IPS-20b (cell line): Measurements from ENCODE around the gene DTNA.
"Not testable (repeated sequence)": the region's sequence is repeated elsewhere in the genome, so short reads cannot be mapped to it uniquely, and the experiment has no call there.

ENCODE experiments used
- H3K27ac ChIP-seq: one replicate; pipeline ENCODE4 v1.5.1; 2013; ENCODE audit warnings: low read length
- H3K27me3 ChIP-seq: 2 replicates; pipeline ENCODE4 v1.6.1; 2013; ENCODE audit warnings: mild to moderate bottlenecking, low read length, inconsistent platforms; ENCODE audit not compliant: insufficient read depth
- H3K36me3 ChIP-seq: 2 replicates; pipeline ENCODE4 v1.6.1; 2013; ENCODE audit warnings: low read depth, mild to moderate bottlenecking, inconsistent platforms, low read length, moderate library complexity; ENCODE audit not compliant: insufficient read depth
- H3K4me1 ChIP-seq: 2 replicates; pipeline ENCODE4 v1.6.1; 2013; ENCODE audit warnings: mild to moderate bottlenecking, control low read depth, inconsistent platforms, low read length, moderate library complexity; ENCODE audit not compliant: insufficient read depth
- H3K4me3 ChIP-seq: 2 replicates; pipeline ENCODE4 v1.5.1; 2013; ENCODE audit warnings: mild to moderate bottlenecking, low read length, inconsistent platforms
- H3K9ac ChIP-seq: 2 replicates; pipeline ENCODE4 v1.6.1; 2013; ENCODE audit warnings: low read depth, mild to moderate bottlenecking, inconsistent platforms, low read length, moderate library complexity
- H3K9me3 ChIP-seq: 2 replicates; pipeline ENCODE4 v1.6.1; 2013; ENCODE audit warnings: mild to moderate bottlenecking, low read depth, low read length, inconsistent platforms; ENCODE audit not compliant: insufficient read depth

Gene DTNA

GRCh38 chr18:34725737-34726136, 15.6 kb downstream of the DTNA start:
- not testable (repeated sequence) for H3K9me3 ChIP-seq, H3K9ac ChIP-seq, H3K4me3 ChIP-seq, H3K27ac ChIP-seq, H3K4me1 ChIP-seq, H3K36me3 ChIP-seq, H3K27me3 ChIP-seq

- Histone ChIP-seq H3K27ac (no peak overlapping the region), H3K27me3 (no peaks in the 10 kb centered on the region), H3K9me3 (no peaks in the 10 kb centered on the region), H3K4me3 (no peak overlapping the region), H3K36me3 (no peaks in the 10 kb centered on the region), H3K9ac (no peak overlapping the region), H3K4me1 (peaks cover 7% of the 10 kb centered on the region; the same call in 1 of the 2 replicates)
Observed at GRCh38 chr18:34726286-34727004, 16.3 kb downstream of the DTNA start.

GRCh38 chr18:34729264-34729663, 19.2 kb downstream of the DTNA start:
- no peaks in the 10 kb centered on the region for H3K27me3 ChIP-seq
- no peak overlapping the region for H3K27ac ChIP-seq
- no peaks in the 10 kb centered on the region for H3K36me3 ChIP-seq
- no peak overlapping the region; the same call in 1 of the 2 replicates for H3K9ac ChIP-seq
- H3K9me3 ChIP-seq: no peaks in the 10 kb centered on the region
- no peak overlapping the region for H3K4me3 ChIP-seq
- H3K4me1 ChIP-seq: peaks cover 7% of the 10 kb centered on the region; the same call in 1 of the 2 replicates

GRCh38 chr18:34729740-34730355, 19.8 kb downstream of the DTNA start:
- Histone ChIP-seq H3K27me3 (no peaks in the 10 kb centered on the region), H3K9me3 (no peaks in the 10 kb centered on the region), H3K27ac (no peak overlapping the region), H3K9ac (no peak overlapping the region; the same call in 1 of the 2 replicates), H3K36me3 (no peaks in the 10 kb centered on the region), H3K4me1 (peaks cover 7% of the 10 kb centered on the region; the same call in 1 of the 2 replicates), H3K4me3 (no peak overlapping the region)

GRCh38 chr18:34730774-34731173, 20.7 kb downstream of the DTNA start:
- no peak overlapping the region for H3K9ac ChIP-seq
- no peak overlapping the region for H3K27ac ChIP-seq
- no peaks in the 10 kb centered on the region for H3K36me3 ChIP-seq
- no peaks in the 10 kb centered on the region for H3K9me3 ChIP-seq
- H3K4me1 ChIP-seq: peaks cover 7% of the 10 kb centered on the region; the same call in 1 of the 2 replicates
- no peaks in the 10 kb centered on the region for H3K27me3 ChIP-seq
- no peak overlapping the region for H3K4me3 ChIP-seq

GRCh38 chr18:34734056-34734455, 24.0 kb downstream of the DTNA start:
- Histone ChIP-seq H3K9ac (no peak overlapping the region), H3K27me3 (no peaks in the 10 kb centered on the region), H3K9me3 (no peaks in the 10 kb centered on the region), H3K4me1 (peaks cover 7% of the 10 kb centered on the region), H3K4me3 (no peak overlapping the region), H3K27ac (no peak overlapping the region), H3K36me3 (no peaks in the 10 kb centered on the region)

- H3K4me1 ChIP-seq, H3K27me3 ChIP-seq, H3K9ac ChIP-seq, H3K9me3 ChIP-seq, H3K4me3 ChIP-seq, H3K27ac ChIP-seq, H3K36me3 ChIP-seq: not testable (repeated sequence)
Observed at GRCh38 chr18:34734526-34734925, 24.4 kb downstream of the DTNA start.

GRCh38 chr18:34738175-34738894, 28.2 kb downstream of the DTNA start:
- Histone ChIP-seq H3K9ac (no peak overlapping the region), H3K4me3 (no peak overlapping the region), H3K4me1 (peaks cover 5% of the 10 kb centered on the region; the same call in 1 of the 2 replicates), H3K27ac (no peak overlapping the region), H3K9me3 (no peaks in the 10 kb centered on the region), H3K27me3 (no peaks in the 10 kb centered on the region), H3K36me3 (no peaks in the 10 kb centered on the region)

- Histone ChIP-seq H3K4me3 (no peak overlapping the region), H3K27me3 (no peaks in the 10 kb centered on the region), H3K27ac (no peak overlapping the region), H3K9ac (no peak overlapping the region), H3K9me3 (no peaks in the 10 kb centered on the region), H3K36me3 (no peaks in the 10 kb centered on the region), H3K4me1 (peaks cover 5% of the 10 kb centered on the region; the same call in 1 of the 2 replicates)
Observed at GRCh38 chr18:34740101-34740500, 30.0 kb downstream of the DTNA start.

GRCh38 chr18:34740724-34741123, 30.6 kb downstream of the DTNA start:
- Histone ChIP-seq H3K36me3 (no peaks in the 10 kb centered on the region), H3K9me3 (no peaks in the 10 kb centered on the region), H3K4me3 (no peak overlapping the region), H3K4me1 (peaks cover 5% of the 10 kb centered on the region; the same call in 1 of the 2 replicates), H3K27me3 (no peaks in the 10 kb centered on the region), H3K9ac (no peak overlapping the region), H3K27ac (no peak overlapping the region)

- H3K27ac ChIP-seq: no peak overlapping the region
- no peaks in the 10 kb centered on the region for H3K9me3 ChIP-seq
- no peak overlapping the region for H3K9ac ChIP-seq
- no peaks in the 10 kb centered on the region for H3K36me3 ChIP-seq
- no peak overlapping the region for H3K4me3 ChIP-seq
- peaks cover 5% of the 10 kb centered on the region; the same call in 1 of the 2 replicates for H3K4me1 ChIP-seq
- H3K27me3 ChIP-seq: no peaks in the 10 kb centered on the region
Observed at GRCh38 chr18:34741401-34741800, 31.3 kb downstream of the DTNA start.
